Heart left ventricle (tissue), 13 donors: ENCODE measurements around the gene IHH.

Experiments used
- POLR2A ChIP-seq, 2 donors: fragments of 450-650 bp; IDR thresholded peaks; one replicate each; pipeline ENCODE4 v1.6.1; 2017; ENCODE audit warnings: antibody characterized with exemption in 2 of 2, mild to moderate bottlenecking in 2 of 2, moderate library complexity in 2 of 2
- TF ChIP-seq, protein P1 (sequence below), 12 donors: fragments of 200-600 bp; sonication (generic) in 4 of 12; IDR thresholded peaks; one replicate each; pipeline versions ENCODE4 v1.5.0 to v1.8.0; 2018 to 2022; ENCODE audit warnings: antibody characterized with exemption in 12 of 12, mild to moderate bottlenecking in 5 of 12
- donor health status: ischemic (EF 13 %, LVEDD 7.1; RV severe dilation, severe dysfunction).
- donor health status: DM: no; HTN: yes; CAD: no.
- donor health status: DM: no; HTN: no; CAD: no.
- donor health status: ischemic (EF 25% LVEDD 6.9; RV normal size, moderate dysfunction).
- donor health status: ischemic (EF 25% LVEDD 5.7; RV mildly dilated, moderate dysfunction).
- donor health status: ischemic (EF 35%, LVEDD 5.7; RV mildly dilated, moderate dysfunction).
- donor health status: nonischemic (EF 11% LVEDD 7.7; RV severe dilation, severe dysfunction).
- donor health status: DM: yes; HTN: yes; CAD: no.
- donor health status: PGD.
- donor health status: ischemic (EF 29% LVEDD 5.4; RV normal size, mild dysfunction).
- donor health status: nonischemic (EF 23%, LVEDD 6.1; RV moderate dilation, normal function).

DNA sequence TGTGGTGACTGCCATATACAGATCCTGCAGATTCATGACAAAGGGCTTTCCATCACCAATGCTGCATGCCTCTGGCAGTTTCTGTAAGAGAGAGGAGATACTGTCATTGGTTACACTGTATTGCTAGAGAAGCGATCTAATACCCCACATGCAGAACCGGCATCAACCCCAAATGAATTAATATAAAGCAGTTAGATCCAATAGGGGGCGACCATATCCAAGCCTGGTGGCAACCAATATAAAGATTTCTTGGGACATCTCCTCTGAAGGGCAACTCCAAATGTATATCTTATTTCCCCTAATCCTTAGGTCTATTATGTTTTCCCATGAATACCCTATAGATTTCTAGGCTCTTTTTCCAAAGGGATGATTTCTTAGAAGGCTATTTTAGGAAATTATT, 17.4 kb upstream of the IHH start:
- TF ChIP-seq POLR2A (IDR thresholded peaks at IDR 0.05), result no peak
- TF ChIP-seq, protein P1, sequence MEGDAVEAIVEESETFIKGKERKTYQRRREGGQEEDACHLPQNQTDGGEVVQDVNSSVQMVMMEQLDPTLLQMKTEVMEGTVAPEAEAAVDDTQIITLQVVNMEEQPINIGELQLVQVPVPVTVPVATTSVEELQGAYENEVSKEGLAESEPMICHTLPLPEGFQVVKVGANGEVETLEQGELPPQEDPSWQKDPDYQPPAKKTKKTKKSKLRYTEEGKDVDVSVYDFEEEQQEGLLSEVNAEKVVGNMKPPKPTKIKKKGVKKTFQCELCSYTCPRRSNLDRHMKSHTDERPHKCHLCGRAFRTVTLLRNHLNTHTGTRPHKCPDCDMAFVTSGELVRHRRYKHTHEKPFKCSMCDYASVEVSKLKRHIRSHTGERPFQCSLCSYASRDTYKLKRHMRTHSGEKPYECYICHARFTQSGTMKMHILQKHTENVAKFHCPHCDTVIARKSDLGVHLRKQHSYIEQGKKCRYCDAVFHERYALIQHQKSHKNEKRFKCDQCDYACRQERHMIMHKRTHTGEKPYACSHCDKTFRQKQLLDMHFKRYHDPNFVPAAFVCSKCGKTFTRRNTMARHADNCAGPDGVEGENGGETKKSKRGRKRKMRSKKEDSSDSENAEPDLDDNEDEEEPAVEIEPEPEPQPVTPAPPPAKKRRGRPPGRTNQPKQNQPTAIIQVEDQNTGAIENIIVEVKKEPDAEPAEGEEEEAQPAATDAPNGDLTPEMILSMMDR (IDR thresholded peaks at IDR 0.05), result no peak
